ENCODE data around the gene TREH.

GRCh38 chr11:118657238-118657637 lies 22.2 kb downstream of the TREH start:
- TF ChIP-seq, protein P1, sequence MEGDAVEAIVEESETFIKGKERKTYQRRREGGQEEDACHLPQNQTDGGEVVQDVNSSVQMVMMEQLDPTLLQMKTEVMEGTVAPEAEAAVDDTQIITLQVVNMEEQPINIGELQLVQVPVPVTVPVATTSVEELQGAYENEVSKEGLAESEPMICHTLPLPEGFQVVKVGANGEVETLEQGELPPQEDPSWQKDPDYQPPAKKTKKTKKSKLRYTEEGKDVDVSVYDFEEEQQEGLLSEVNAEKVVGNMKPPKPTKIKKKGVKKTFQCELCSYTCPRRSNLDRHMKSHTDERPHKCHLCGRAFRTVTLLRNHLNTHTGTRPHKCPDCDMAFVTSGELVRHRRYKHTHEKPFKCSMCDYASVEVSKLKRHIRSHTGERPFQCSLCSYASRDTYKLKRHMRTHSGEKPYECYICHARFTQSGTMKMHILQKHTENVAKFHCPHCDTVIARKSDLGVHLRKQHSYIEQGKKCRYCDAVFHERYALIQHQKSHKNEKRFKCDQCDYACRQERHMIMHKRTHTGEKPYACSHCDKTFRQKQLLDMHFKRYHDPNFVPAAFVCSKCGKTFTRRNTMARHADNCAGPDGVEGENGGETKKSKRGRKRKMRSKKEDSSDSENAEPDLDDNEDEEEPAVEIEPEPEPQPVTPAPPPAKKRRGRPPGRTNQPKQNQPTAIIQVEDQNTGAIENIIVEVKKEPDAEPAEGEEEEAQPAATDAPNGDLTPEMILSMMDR (conservative IDR thresholded peaks at IDR 0.05; ENCODE audit: low read length) = no peak
- no peak for TF ChIP-seq EZH2phosphoT487 (IDR thresholded peaks at IDR 0.05; ENCODE audit: borderline replicate concordance)

Data from Loucy (cell line).